Mesothelial cell of epicardium (in vitro differentiated cells): ENCODE measurements around the gene FANCE. TPM values are rescaled to one million over a fixed set of nuclear protein-coding genes. Genes with fewer than 3 reads are reported as not detected.
A peak's percentile ranks its signal among the peaks of the same experiment; 100 is the strongest.

Experiments
- DNase-seq, 2 experiments: peaks; one replicate each; pipeline ENCODE4 v3.0.0; 2021; ENCODE audit warnings: low spot score in 2 of 2; ENCODE audit not compliant: unreplicated experiment in 2 of 2
- H3K27ac Mint-ChIP-seq: 2 replicates; pipeline ENCODE4 v1.8.0; 2021; ENCODE audit warnings: mixed read lengths
- H3K27me3 Mint-ChIP-seq: 2 replicates; pipeline ENCODE4 v1.8.0; 2021; ENCODE audit warnings: low read depth, mixed read lengths
- H3K36me3 Mint-ChIP-seq: 2 replicates; pipeline ENCODE4 v1.8.0; 2021; ENCODE audit warnings: mixed read lengths
- H3K4me1 Mint-ChIP-seq: 2 replicates; pipeline ENCODE4 v1.8.0; 2021; ENCODE audit warnings: mixed read lengths
- H3K4me3 Mint-ChIP-seq: 2 replicates; pipeline ENCODE4 v1.8.0; 2021; ENCODE audit warnings: mild to moderate bottlenecking, moderate library complexity, mixed read lengths
- H3K9me3 Mint-ChIP-seq: 2 replicates; pipeline ENCODE4 v1.8.0; 2021; ENCODE audit warnings: mixed read lengths
- CTCF ChIP-seq: fragments of 200-600 bp; sonication (generic); IDR thresholded peaks from one replicate; pipeline ENCODE4 v1.5.0; 2021; ENCODE audit warnings: antibody characterized with exemption; ENCODE audit not compliant: unreplicated experiment
- total RNA-seq: library from RNA; stranded (reverse); gene quantifications from 3 replicates; pipeline ENCODE4 v1.2.1, GENCODE V29; 2021

Gene FANCE
- total RNA-seq, 1 donor from 2014 or later: 8.0 TPM

GRCh38 chr6:35449287-35449881, 2.8 kb upstream of the FANCE start:
- no peak for DNase-seq
- TF ChIP-seq CTCF: peak; percentile 46
- Mint-ChIP-seq H3K4me1 (peaks cover 27% of the 10 kb centered on the region), H3K4me3 (no peak overlapping the region), H3K27me3 (peaks cover 4% of the 10 kb centered on the region), H3K9me3 (no peaks in the 10 kb centered on the region), H3K36me3 (no peaks in the 10 kb centered on the region), H3K27ac (no peak overlapping the region)

GRCh38 chr6:35451354-35452182, 570 bp upstream of the FANCE start:
- Mint-ChIP-seq H3K36me3 (peaks cover 9% of the 10 kb centered on the region), H3K9me3 (no peaks in the 10 kb centered on the region), H3K27ac (peak overlapping the region; percentile 39), H3K4me3 (peak overlapping the region; percentile 74), H3K4me1 (peaks cover 32% of the 10 kb centered on the region), H3K27me3 (peaks cover 4% of the 10 kb centered on the region)
- no peak for DNase-seq
- no peak for TF ChIP-seq CTCF

GRCh38 chr6:35453236-35453635, 1.1 kb downstream of the FANCE start:
- peak overlapping the region; percentile 60 for H3K27ac Mint-ChIP-seq
- DNase-seq: no peak
- no peak for TF ChIP-seq CTCF
- H3K4me3 Mint-ChIP-seq: peak overlapping the region; percentile 62
- peaks cover 12% of the 10 kb centered on the region for H3K36me3 Mint-ChIP-seq
- H3K9me3 Mint-ChIP-seq: no peaks in the 10 kb centered on the region
- H3K27me3 Mint-ChIP-seq: peaks cover 4% of the 10 kb centered on the region
- H3K4me1 Mint-ChIP-seq: peaks cover 32% of the 10 kb centered on the region

GRCh38 chr6:35454391-35455110, 2.4 kb downstream of the FANCE start:
- TF ChIP-seq CTCF: no peak
- H3K4me1 Mint-ChIP-seq: peaks cover 32% of the 10 kb centered on the region
- H3K27me3 Mint-ChIP-seq: peaks cover 3% of the 10 kb centered on the region
- H3K36me3 Mint-ChIP-seq: peaks cover 16% of the 10 kb centered on the region
- no peaks in the 10 kb centered on the region for H3K9me3 Mint-ChIP-seq
- DNase-seq: no peak
- peak overlapping the region; percentile 7 for H3K4me3 Mint-ChIP-seq
- H3K27ac Mint-ChIP-seq: no peak overlapping the region

- Mint-ChIP-seq H3K4me3 (no peak overlapping the region), H3K4me1 (peaks cover 25% of the 10 kb centered on the region), H3K27me3 (no peaks in the 10 kb centered on the region), H3K27ac (no peak overlapping the region), H3K9me3 (no peaks in the 10 kb centered on the region), H3K36me3 (peaks cover 26% of the 10 kb centered on the region)
- DNase-seq: no peak
- TF ChIP-seq CTCF: no peak
These were observed 5.8 kb downstream of the FANCE start for GRCh38 chr6:35457907-35458306.
